ENCODE data around the gene OR52N5.

The OR52N5 gene

GRCh38 chr11:5783255-5783654 is at the start of gene OR52N5:
Gene OR52N5 (minus strand): TSS chr11:5783355. CDS start chr11:5778634, 4,721 bp downstream.
- no peak for DNase-seq

- no peak for DNase-seq
These were observed 48.2 kb upstream of the OR52N5 start for GRCh38 chr11:5831196-5831829.

GRCh38 chr11:5818245-5818886 is 35.2 kb upstream of the OR52N5 start:
- DNase-seq = no peak

- DNase-seq = peak; percentile 84
These were observed 32.4 kb upstream of the OR52N5 start for GRCh38 chr11:5815534-5815933.

GRCh38 chr11:5809905-5810795 is 27.0 kb upstream of the OR52N5 start:
- DNase-seq = peak; percentile 93

GRCh38 chr11:5809122-5809519 is 26.0 kb upstream of the OR52N5 start:
- peak; percentile 54 for DNase-seq

GRCh38 chr11:5808500-5809121 is 25.5 kb upstream of the OR52N5 start, which contains the start of gene OR52N2:
Gene OR52N2 (plus strand): TSS chr11:5808924. CDS start chr11:5820336, 11,412 bp downstream.
- DNase-seq = peak; percentile 92

- peak; percentile 49 for DNase-seq
These were observed 24.4 kb upstream of the OR52N5 start for GRCh38 chr11:5807580-5807979.

GRCh38 chr11:5803982-5804381 is 20.8 kb upstream of the OR52N5 start:
- no peak for DNase-seq

- no peak for DNase-seq
These were observed 13.4 kb upstream of the OR52N5 start for GRCh38 chr11:5796541-5796940.

- DNase-seq = no peak
These were observed 8.0 kb upstream of the OR52N5 start, which contains the start of gene OR52N1 for GRCh38 chr11:5791165-5791564. Gene OR52N1 (minus strand): TSS chr11:5791265. CDS start chr11:5788816, 2,449 bp downstream.

GRCh38 chr11:5767056-5767455 is 16.1 kb downstream of the OR52N5 start:
- no peak for DNase-seq

- DNase-seq = no peak
These were observed 29.2 kb downstream of the OR52N5 start, which contains the start of gene OR52N4 for GRCh38 chr11:5753943-5754342. Gene OR52N4 (plus strand): TSS chr11:5754243. CDS start chr11:5754741, 498 bp downstream.

GRCh38 chr11:5749836-5750235 is 33.3 kb downstream of the OR52N5 start:
- no peak for DNase-seq

GRCh38 chr11:5746614-5747013 is 36.5 kb downstream of the OR52N5 start:
- DNase-seq = no peak

- no peak for DNase-seq
These were observed 44.7 kb downstream of the OR52N5 start for GRCh38 chr11:5738431-5738830.

- no peak for DNase-seq
These were observed 45.3 kb downstream of the OR52N5 start for GRCh38 chr11:5737670-5738392.

GRCh38 chr11:5737091-5737490 is 46.1 kb downstream of the OR52N5 start:
- DNase-seq = no peak

GRCh38 chr11:5736396-5736795 is 46.8 kb downstream of the OR52N5 start, which contains the start of gene OR56B1:
Gene OR56B1 (plus strand): TSS chr11:5736448. CDS start chr11:5736517, 69 bp downstream.
- no peak for DNase-seq

- no peak for DNase-seq
These were observed 55.5 kb downstream of the OR52N5 start for GRCh38 chr11:5727691-5728090.

GRCh38 chr11:5726351-5726750 is 56.8 kb downstream of the OR52N5 start:
- DNase-seq = no peak

All from hematopoietic multipotent progenitor cell treated with erythropoietin and hydrocortisone succinate and interleukin-3 and kit ligand, for 4 days (in vitro differentiated cells).